K562 (cell line): ENCODE measurements around the gene MAGI1. TPM values are rescaled to one million over a fixed set of nuclear protein-coding genes. Genes with fewer than 3 reads are reported as not detected.
A peak's percentile ranks its signal among the peaks of the same experiment; 100 is the strongest.

Source experiments
- ARID1B ChIP-seq: fragments of 450-650 bp; IDR thresholded peaks from 2 replicates; pipeline ENCODE4 v1.6.1; 2016; ENCODE audit warnings: antibody characterized with exemption, mild to moderate bottlenecking, inconsistent platforms
- CC2D1A ChIP-seq: fragments of 450-650 bp; IDR thresholded peaks from 2 replicates; pipeline ENCODE4 v1.6.1; 2017; ENCODE audit warnings: mild to moderate bottlenecking
- CREB3L1 ChIP-seq: fragments of 450-650 bp; IDR thresholded peaks from 2 replicates; pipeline ENCODE4 v1.6.1; 2014; ENCODE audit warnings: low read depth, mild to moderate bottlenecking, moderate library complexity, borderline replicate concordance
- FOXK2 ChIP-seq, 2 experiments: fragments of 450-650 bp; IDR thresholded peaks in 1 of 2; conservative IDR thresholded peaks in 1 of 2; 2 replicates each; pipeline ENCODE4 v1.6.1; 2016; ENCODE audit warnings: low read depth in 2 of 2, mild to moderate bottlenecking in 1 of 2
- L3MBTL2 ChIP-seq: fragments of 450-650 bp; IDR thresholded peaks from 2 replicates; pipeline ENCODE4 v1.6.1; 2016; ENCODE audit warnings: mild to moderate bottlenecking, moderate library complexity
- MGA ChIP-seq: fragments of 450-650 bp; IDR thresholded peaks from 2 replicates; pipeline ENCODE4 v1.6.1; 2016; ENCODE audit warnings: mild to moderate bottlenecking, moderate library complexity
- NFRKB ChIP-seq: fragments of 450-650 bp; IDR thresholded peaks from 2 replicates; pipeline ENCODE4 v1.6.1; 2016; ENCODE audit warnings: low read depth
- NRF1 ChIP-seq, 2 experiments: fragments of 450-650 bp; IDR thresholded peaks in 1 of 2; conservative IDR thresholded peaks in 1 of 2; 2 replicates each; pipeline ENCODE4 v1.6.1; 2014; ENCODE audit warnings: mild to moderate bottlenecking in 2 of 2
- POLR2G ChIP-seq: fragments of 200-400 bp; formaldehyde crosslinking; IDR thresholded peaks from 2 replicates; pipeline ENCODE4 v1.6.1; 2017; ENCODE audit warnings: low read depth, mild to moderate bottlenecking, antibody characterized with exemption, low read length, moderate library complexity
- RBFOX2 ChIP-seq: fragments of 200-400 bp; formaldehyde crosslinking; IDR thresholded peaks from 2 replicates; pipeline ENCODE4 v1.6.1; 2017; ENCODE audit warnings: low read depth, mild to moderate bottlenecking, low read length, moderate library complexity
- SUPT5H ChIP-seq: fragments of 450-650 bp; IDR thresholded peaks from 2 replicates; pipeline ENCODE4 v1.6.1; 2016
- TFAP4 ChIP-seq: sonication (generic); formaldehyde crosslinking; IDR thresholded peaks from 2 replicates; pipeline ENCODE4 v1.8.0; 2022; ENCODE audit warnings: missing genetic modification reagents, mild to moderate bottlenecking, moderate library complexity, borderline replicate concordance
- polyA plus RNA-seq, 8 experiments: library from polyadenylated mRNA; depleted of rRNA in 4 of 8; stranded (reverse) in 5 of 8; unstranded in 3 of 8; fragments of >200 nt; fragmentation: Nextera tagmentation in 2 of 8; fragmentation: Illumina TruSeq in 1 of 8; extraction: Ambion mirVana in 2 of 8; extraction: Trizol in 1 of 8; gene quantifications; 2 replicates each; pipeline versions ENCODE4 v1.2.1 to v1.2.3, GENCODE V29; 2011 to 2014; ENCODE audit warnings: inconsistent platforms in 1 of 8, missing spikeins in 1 of 8
- total RNA-seq, 7 experiments: library from RNA; depleted of rRNA in 6 of 7; stranded (reverse); fragments of >200 nt in 6 of 7; fragmentation: Illumina TruSeq in 2 of 7; extraction: Trizol in 2 of 7; gene quantifications; 2 replicates each; pipeline versions ENCODE4 v1.2.1 to v1.2.3, GENCODE V29; 2011 to 2021; ENCODE audit warnings: low replicate concordance in 1 of 7

The MAGI1 gene
- total and polyA plus RNA-seq, 9 of the 15 experiments (the other 6 are each of a cell fraction or from before 2014, with no cell fraction given) = 7.8 to 59.4 (median 43.2) TPM

- TF ChIP-seq MGA (peak; percentile 42; the same call in 1 of the 2 replicates), FOXK2 (conservative IDR thresholded peaks at IDR 0.05 in 1 of 2, IDR thresholded peaks at IDR 0.05 in 1 of 2; ENCODE audit: low read depth in 2 of 2) (0 out of 4 replicates have a peak, but pooled peaks of 1 of the 2 experiments have one; percentile 26), CC2D1A (0 out of 2 replicates have a peak, but pooled peaks have one; percentile 46), ARID1B (0 out of 2 replicates have a peak, but pooled peaks have one; percentile 22), SUPT5H (0 out of 2 replicates have a peak, but pooled peaks have one; percentile 27), RBFOX2 (peak; percentile 53), TFAP4 (CRISPR knock-in tag) (peak; percentile 30; the same call in 1 of the 2 replicates), POLR2G (peak; percentile 44), NFRKB (peak; percentile 68), NRF1 (conservative IDR thresholded peaks at IDR 0.05 in 1 of 2, IDR thresholded peaks at IDR 0.05 in 1 of 2) (peak; percentile 52 to 64), CREB3L1 (0 out of 2 replicates have a peak, but pooled peaks have one; percentile 5), L3MBTL2 (peak; percentile 34; the same call in 1 of the 2 replicates)
Measured at GRCh38 chr3:65509423-65509794, 529.3 kb downstream of the MAGI1 start (continued).
